ENCODE results near the gene IL21R.
"Not testable (repeated sequence)": the region's sequence is repeated elsewhere in the genome, so short reads cannot be mapped to it uniquely, and the experiment has no call there.

The IL21R gene

DNA sequence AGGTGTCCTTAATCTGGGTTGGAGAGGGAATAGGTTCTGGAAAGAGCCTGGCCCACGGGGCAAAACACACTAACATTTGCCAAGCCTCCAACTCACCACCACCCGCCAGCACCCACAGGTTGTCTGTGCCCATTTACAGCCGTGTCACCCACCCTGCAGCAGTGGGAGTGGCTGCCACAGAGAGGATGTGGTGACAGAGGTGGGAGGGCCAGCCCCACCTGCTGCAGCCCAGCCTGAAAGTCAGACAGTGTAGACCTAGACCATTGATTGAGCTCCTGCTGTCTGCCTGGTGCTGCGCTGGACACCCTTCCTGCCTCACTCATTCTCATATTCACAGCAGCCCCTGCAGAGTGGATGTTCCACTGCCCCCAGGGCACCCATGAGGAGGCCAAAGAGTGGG, 44.7 kb downstream of the IL21R start:
- no peak for DNase-seq

DNA sequence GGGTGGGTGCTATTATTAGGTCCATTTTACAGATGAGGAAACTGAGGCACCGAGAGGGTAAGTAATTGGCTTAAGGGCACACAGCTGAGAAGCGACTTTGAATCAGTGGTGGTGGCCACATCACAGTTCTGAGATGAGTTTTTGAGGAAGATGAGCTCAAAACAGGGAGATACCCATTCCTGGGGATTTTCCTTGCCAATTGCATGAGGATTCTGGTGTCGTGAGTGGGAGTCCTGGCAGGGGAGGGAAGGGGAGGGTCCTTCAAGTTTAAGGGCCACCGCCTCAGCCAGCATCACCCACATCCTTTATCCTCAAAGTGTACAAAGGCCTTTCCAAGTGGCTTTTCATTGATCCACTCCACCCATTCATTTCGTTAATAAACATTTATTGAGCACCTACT, 45.3 kb downstream of the IL21R start:
- DNase-seq, result no peak

DNA sequence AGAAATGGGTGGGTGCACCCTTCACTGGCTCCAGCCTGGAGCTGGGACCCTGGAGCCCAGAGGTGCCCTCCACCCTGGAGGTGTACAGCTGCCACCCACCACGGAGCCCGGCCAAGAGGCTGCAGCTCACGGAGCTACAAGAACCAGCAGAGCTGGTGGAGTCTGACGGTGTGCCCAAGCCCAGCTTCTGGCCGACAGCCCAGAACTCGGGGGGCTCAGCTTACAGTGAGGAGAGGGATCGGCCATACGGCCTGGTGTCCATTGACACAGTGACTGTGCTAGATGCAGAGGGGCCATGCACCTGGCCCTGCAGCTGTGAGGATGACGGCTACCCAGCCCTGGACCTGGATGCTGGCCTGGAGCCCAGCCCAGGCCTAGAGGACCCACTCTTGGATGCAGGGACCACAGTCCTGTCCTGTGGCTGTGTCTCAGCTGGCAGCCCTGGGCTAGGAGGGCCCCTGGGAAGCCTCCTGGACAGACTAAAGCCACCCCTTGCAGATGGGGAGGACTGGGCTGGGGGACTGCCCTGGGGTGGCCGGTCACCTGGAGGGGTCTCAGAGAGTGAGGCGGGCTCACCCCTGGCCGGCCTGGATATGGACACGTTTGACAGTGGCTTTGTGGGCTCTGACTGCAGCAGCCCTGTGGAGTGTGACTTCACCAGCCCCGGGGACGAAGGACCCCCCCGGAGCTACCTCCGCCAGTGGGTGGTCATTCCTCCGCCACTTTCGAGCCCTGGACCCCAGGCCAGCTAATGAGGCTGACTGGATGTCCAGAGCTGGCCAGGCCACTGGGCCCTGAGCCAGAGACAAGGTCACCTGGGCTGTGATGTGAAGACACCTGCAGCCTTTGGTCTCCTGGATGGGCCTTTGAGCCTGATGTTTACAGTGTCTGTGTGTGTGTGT, 46.8 kb downstream of the IL21R start:
- DNase-seq, result no peak

DNA sequence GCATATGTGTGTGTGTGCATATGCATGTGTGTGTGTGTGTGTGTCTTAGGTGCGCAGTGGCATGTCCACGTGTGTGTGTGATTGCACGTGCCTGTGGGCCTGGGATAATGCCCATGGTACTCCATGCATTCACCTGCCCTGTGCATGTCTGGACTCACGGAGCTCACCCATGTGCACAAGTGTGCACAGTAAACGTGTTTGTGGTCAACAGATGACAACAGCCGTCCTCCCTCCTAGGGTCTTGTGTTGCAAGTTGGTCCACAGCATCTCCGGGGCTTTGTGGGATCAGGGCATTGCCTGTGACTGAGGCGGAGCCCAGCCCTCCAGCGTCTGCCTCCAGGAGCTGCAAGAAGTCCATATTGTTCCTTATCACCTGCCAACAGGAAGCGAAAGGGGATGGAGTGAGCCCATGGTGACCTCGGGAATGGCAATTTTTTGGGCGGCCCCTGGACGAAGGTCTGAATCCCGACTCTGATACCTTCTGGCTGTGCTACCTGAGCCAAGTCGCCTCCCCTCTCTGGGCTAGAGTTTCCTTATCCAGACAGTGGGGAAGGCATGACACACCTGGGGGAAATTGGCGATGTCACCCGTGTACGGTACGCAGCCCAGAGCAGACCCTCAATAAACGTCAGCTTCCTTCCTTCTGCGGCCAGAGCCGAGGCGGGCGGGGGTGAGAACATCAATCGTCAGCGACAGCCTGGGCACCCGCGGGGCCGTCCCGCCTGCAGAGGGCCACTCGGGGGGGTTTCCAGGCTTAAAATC, 47.6 kb downstream of the IL21R start:
- peak; percentile 89 for DNase-seq

DNA sequence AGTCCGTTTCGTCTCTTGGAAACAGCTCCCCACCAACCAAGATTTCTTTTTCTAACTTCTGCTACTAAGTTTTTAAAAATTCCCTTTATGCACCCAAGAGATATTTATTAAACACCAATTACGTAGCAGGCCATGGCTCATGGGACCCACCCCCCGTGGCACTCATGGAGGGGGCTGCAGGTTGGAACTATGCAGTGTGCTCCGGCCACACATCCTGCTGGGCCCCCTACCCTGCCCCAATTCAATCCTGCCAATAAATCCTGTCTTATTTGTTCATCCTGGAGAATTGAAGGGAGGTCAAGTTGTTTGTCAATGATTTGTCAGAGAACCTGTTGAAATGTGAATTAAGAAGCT, 48.2 kb downstream of the IL21R start:
- DNase-seq, result no peak

DNA sequence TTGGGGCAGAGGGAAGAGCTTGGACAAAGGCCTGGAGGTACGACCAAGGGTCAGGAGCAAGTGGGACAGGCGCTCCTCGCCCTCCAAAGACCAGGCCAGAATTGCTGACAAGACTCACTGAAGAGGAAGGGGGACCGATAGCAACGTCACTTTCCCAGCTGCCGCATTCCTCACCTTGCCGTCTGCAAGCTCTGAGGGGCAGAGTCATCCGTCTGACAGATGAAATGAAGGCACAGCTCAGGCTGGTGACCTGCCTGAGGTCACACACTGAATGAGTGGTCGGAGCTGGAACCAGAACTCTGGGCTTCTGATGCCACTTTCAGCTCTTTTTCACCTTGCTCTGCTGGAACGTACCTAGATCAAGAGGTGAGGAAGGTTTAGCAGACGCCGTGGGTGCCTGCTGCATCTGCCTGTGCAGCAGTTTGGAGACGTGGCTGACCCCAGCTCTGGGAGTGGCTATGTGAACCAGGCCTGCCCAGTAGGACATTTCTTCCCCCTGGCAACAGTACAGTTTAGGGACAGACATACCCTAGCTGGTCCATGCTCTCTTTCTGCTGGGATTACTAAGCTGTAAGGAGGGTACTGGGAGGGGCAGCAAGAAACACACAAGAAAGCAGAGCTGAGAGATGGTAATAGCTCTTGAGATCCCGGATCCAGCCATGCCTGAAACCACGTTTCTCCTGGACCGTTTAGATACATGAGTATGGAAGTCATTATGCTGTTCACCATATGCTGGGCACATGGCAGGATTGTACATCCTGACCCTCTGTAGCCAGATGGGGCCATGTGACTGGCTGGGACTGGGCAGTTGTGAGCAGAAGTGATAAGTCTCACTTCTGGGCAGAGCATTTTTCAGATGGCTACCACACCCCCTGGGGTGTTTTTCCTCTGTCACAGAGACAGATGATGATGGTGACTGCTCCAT, 50.9 kb downstream of the IL21R start:
- DNase-seq, result no peak

DNA sequence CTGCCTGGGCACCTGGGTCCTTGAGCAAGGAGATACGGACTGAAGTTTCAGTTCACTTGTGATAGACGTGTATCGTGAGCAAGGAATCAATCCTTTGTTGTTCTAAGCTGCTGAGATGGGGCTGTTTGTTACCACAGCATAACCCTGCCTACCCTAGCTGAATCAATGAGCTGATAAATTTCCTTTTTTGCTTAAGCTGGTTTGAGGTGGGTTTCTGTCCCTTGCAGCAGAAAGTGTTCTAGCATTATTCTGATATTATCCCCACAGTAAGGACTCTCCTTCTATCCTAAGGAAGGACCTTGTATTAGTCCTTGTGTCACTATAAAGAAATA, 51.5 kb downstream of the IL21R start:
- DNase-seq, result no peak

DNA sequence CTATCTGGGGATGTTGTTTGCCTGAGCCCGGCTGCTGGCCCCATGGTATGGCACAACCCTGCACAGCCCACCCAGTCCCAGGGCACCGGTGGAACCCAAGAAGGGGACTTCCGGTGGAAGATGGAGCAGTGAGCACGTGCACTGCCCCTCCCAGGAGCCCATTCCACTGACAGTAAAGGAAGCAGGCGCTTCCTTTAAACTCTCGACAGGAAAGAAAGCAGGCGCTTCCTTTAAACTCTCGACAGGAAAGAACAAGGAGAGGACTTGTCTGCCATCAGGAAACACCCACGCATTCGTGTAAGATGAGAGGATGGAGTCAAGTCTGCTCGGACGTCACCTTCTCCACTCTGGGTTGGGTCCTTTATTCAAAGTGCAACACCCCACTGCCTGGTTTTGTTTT, 53.7 kb downstream of the IL21R start:
- no peak for DNase-seq

DNA sequence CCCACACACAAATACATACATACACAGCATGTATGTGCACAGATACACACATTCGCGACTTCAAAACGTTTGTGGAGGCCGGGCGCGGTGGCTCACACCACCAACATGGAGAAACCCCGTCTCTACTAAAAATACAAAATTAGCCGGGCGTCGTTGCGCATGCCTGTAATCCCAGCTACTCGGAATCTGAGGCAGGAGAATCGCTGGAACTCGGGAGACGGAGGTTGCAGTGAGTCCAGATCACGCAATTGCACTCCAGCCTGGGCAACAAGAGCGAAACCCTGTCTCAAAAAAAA, 55.6 kb downstream of the IL21R start:
- not testable (repeated sequence) for DNase-seq

DNA sequence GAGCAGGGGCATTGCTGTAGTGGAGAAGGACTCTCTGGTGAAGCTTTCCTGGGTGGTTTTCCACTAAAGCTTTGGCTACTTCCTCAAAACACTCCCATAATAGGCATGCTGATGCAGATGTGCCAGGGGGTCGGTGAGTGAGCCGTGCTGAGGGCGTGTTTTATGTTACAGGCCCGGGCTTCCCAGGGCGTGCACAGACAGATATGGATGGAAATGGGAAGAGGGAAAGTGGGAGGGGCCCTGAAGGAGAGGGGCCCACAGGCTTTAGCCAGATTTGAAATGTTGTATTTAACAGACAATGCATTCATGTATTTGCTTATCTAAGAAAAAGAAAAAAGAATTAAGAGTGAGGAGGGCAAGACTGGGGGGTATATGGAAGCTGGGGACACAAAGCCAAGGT, 56.3 kb downstream of the IL21R start:
- DNase-seq, result no peak

DNA sequence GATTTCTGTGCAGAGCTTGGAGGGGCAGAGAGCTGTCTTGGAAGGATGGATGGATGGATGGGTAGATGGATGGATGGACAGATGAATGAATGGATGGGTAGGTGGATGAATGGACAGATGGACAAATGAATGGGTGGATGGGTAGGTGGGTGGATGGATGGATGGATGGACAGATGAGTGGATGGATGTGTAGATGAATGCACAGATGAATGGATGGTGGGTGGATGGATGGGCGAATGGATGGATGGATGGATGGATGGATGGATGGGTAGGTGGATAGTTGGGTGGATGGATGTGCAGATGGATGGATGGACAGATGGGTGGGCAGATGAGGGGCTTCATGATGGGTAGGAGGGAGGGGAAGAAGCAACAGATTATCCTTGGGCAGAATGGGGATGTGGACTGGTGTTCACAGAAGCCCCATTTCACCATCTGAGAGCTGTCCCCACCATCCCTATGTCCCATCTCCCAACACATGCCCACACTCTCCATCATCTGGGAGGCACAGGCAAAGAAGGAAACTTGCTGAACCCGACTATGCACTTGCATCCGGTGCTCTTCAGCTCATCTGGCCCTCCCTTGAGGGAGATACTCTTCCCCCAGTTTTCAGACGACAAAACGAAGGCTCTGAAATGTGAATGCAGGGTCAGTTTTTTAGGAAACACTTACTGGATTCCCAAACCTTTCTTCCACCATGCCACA, 57.2 kb downstream of the IL21R start:
- no peak for DNase-seq

DNA sequence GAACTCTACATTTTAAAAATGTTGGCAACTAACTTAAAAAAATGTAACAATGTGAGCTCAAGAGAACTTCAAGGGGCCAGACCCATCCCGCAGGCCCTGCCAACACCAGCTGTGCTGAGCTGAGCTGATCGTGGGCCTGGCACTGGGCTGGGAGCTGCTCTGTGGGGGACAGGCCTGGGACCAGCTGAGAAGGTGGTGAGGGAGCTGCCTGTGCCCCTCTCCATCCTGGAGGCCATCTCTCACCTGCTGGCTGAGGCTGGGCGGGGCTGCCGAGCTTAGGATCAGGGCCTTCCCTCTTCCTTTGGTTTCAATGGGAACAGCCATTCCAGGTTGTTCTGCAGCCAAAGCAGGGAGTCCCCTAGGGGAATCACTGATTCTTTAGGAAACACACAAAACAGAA, 58.2 kb downstream of the IL21R start:
- no peak for DNase-seq

DNA sequence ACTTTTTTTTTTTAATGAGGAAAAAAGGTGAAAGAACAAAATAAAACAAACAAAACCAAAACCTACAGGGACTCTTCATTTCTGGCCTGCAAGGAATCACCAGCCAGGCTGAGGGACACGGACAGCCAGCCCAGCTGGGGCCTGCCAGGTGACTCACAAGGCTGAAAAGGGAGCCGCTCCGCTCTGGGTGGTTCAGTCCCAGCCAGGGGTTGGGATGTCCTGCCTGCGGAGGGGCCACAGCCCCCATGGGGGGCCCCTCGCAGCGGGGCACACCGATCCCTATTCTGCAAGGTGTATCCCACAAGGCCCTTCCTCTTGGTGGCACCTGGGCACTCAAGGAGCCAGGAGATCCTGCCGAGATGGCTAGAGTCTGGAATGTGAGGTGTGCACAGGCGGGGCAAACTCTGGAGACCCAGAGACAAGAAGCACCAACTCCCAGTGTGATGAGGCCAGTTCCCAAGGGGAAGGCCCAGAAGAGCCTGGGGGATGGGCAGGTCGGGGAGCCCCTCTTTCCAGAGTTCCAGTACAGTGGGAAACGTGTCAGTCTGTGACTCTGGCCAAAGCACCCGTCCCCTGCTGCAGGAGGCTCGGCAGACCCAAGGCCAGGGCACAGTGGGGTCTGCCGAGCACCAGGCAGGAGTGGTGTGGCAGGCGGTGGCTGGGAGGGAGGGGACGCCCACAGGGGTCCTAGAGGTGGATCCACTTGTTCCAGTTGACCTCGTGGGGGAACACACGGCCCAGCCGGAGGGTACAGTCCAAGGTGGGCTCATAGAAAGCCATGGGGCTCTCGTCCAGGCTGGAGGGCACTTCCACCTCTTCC, 58.9 kb downstream of the IL21R start:
- no peak for DNase-seq

DNA sequence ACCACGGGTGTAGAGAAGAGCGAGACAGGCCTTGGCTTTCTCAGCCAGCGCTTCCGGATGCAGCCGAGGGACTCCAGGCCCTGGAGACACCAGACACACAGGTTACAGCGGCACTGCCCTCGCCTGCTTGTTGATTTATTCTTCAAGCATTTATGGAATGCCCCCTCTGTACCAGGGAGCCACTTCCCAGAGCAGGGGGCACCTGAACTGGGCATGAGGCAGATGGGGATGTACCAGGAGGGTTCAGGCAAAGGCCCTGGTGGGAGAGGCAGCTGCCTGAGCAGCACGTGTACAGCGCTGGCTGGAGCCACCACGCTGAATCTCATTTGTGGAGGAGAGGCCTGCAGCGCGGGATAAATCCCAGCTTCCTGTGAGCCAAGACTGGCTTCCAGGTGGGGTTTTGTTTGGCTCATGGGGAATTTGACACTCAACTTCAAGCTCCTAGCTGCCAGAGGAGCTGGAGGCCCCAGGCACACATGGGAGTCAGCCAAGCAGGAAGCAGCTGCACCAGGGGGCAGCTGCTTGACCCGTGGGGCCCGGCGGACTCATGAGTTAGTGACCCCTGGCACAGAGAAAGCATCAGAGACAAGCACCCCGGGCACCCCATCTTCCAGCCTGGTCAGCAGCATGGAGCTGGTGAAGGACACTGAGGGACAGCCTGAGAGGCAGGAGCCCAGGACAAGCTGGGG, 59.7 kb downstream of the IL21R start:
- DNase-seq, result no peak

DNA sequence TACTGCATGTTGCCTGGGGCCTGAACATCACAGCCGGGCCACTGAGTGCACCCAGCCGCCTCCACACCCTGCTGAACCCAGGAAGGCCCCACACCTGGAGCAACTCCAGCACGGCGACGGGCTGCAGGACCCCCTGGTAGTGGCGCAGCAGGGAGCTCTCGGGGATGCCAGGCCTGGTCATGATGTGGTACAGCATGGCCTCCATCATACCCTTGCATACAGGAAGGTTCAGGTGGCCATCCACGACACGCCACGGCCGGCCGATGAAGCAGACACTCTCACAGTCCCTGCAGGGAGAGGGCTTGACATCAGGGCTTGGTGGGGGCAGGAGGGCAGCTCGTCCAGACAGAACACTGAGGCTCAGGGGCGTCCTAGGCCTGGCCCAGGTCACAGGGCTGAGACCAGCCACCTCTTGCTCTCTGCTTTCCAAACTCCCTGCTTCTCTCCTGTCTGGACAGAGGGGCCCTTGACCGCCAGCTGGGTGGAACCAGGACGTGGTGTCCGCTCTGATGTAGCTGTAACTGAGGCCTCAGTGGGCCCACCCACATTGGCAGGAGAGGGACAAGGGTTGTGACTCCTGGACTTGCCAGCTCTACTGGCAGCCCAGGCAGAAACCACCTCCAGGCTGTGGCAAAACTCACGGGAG, 60.3 kb downstream of the IL21R start:
- DNase-seq, result no peak

DNA sequence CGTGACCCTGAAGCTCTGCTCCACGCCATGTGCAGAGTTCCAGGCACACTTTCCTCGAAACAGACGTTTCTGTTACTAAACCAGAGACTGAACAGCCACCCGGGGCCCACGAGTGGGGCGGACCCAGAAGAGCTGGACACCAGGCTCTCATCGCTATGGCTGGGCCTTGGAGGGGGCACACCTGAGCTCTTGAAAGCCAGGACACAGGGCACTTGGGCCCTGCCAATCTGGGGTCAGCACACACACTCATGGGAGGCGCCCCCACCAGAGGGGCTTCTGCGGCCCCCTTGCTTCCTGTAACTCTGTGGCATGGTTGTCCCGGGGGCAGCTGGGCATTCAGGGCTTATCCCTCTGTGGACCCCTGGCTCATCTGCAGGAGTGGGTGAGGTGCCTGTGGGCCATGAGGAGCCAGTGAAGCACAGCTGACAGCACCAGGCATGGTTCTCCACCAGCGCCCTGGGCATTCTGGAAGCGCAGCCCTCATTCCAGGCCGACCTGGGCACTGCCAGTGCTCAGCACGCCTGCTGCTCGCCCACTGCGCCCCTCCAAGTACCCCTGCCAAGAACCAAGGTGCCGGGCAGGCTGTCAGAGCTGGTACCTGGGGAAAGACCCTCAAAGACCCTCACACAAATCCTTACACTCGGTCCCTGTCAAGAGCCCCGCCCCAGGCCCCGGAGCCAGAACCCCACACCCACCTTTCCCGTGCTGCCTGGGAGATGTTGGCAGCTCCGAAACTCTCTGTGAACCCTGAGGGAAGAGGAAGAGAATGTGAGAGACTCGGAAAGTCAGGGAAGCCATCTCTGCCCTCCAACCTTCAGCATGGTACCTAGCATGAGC, 61.1 kb downstream of the IL21R start:
- no peak for DNase-seq

DNA sequence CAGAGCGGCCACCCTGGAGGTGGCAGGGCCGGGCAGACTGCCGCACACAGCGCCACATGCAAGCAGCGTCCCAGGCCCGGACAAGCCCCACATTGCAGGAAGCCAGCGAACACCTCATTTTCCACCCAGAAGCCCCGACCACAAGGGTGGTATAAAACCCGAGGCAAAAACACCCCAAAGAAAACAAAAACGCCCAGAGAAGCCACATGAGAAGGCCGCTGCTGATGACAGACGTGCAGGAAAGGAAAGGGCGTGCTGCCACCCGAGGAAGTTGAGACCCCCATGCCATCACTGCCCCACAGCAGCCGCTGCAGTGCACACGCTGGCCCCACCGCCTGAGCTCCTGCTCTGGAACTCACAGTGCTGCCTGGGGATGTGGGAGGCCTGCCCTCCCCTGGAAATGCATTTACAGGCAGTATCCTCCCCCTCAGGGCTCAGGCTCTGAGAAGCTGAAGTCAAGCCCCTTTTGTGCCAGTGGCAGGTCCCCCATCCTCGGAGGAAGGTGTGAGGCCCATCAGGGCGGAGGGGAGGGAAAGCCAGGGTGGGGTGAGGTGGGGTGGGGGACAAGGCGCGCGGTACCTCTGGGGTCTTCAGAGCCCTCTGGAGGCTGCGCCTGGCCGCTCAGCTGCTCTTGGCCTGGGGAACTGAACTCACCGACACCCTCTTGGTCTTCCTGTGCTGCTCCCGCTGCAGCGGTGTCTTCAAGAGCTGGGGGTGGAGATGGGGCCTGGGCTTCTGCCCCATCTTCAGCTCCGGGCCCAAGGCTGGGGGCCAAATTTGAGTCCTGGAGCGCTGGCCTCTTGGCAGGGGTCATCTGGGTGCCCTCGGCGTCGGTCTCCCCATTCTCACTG, 62.0 kb downstream of the IL21R start:
- DNase-seq, result peak; percentile 77

DNA sequence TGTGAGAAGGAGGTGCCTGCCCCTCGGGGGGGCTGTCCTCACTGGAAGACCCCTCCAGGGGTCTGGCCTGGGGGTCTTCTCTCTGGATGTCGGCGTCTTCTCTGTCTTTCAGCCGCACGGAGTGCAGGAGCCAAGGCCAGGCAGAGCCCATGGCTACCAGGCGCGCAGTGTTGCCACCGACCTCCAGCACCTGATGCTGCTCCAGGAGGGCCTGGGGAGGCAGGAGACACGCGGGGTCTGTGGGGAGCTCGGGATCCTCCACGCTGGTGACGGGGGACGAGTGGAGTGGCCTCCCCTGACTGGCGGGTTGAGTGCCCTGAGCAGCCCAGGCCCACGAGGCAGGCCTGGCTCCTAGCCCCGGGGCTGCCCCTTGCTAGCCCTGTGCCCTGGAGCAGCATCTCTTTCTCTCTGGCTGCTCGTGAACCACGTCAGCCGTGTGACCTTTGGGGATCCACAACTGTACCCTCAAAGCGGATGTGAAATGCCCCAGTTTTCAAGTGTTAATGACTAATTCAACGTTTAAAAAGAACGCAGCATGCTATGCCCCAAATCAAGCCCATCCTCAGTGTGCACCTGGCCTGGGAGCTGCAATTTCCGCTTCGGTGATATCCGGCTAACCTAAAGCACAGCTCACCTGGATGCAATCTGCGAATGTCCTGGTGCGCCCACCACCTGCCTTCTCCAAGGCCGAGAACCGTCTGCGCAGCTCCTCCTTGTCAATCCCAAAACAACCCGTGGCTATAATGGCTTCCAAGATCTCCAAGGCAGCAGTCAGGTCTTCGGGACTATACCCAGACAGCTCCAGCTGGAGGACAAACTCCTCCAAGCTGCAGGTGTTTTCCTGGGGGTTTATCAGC, 62.9 kb downstream of the IL21R start:
- no peak for DNase-seq

Measured in activated CD8-positive, alpha-beta memory T cell treated with anti-CD3 and anti-CD28 coated beads, Interleukin-2, amount 50 U/mL, for 48 hours (primary cell).